HS-27A (cell line): ENCODE results near the gene GSTM4.

Experiments used
- DNase-seq: peaks from one replicate; pipeline ENCODE4 v3.0.0-alpha.2; 2012; ENCODE audit warnings: low read depth, missing footprints

GSTM4 gene

GRCh38 chr1:109624201-109625010 lies 31.5 kb upstream of the GSTM4 start:
- DNase-seq = no peak

GRCh38 chr1:109625176-109625575 lies 30.7 kb upstream of the GSTM4 start:
- no peak for DNase-seq

- no peak for DNase-seq
These were observed 30.0 kb upstream of the GSTM4 start for GRCh38 chr1:109625601-109626560.

- no peak for DNase-seq
These were observed 29.1 kb upstream of the GSTM4 start for GRCh38 chr1:109626682-109627408.

- DNase-seq = no peak
These were observed 28.1 kb upstream of the GSTM4 start for GRCh38 chr1:109627692-109628399.

GRCh38 chr1:109628540-109629321 lies 27.2 kb upstream of the GSTM4 start:
- no peak for DNase-seq

- DNase-seq = no peak
These were observed 26.4 kb upstream of the GSTM4 start for GRCh38 chr1:109629372-109630030.

- no peak for DNase-seq
These were observed 25.6 kb upstream of the GSTM4 start for GRCh38 chr1:109630081-109630897.

- DNase-seq = no peak
These were observed 24.9 kb upstream of the GSTM4 start for GRCh38 chr1:109630898-109631512.

- DNase-seq = no peak
These were observed 24.1 kb upstream of the GSTM4 start for GRCh38 chr1:109631513-109632505.

- DNase-seq = no peak
These were observed 23.1 kb upstream of the GSTM4 start for GRCh38 chr1:109632671-109633346.

GRCh38 chr1:109634292-109634691 lies 21.6 kb upstream of the GSTM4 start:
- no peak for DNase-seq

GRCh38 chr1:109634771-109635750 lies 20.8 kb upstream of the GSTM4 start:
- no peak for DNase-seq

- DNase-seq = no peak
These were observed 20.1 kb upstream of the GSTM4 start for GRCh38 chr1:109635862-109636200.

- no peak for DNase-seq
These were observed 19.5 kb upstream of the GSTM4 start for GRCh38 chr1:109636201-109636952.
